Urothelium cell line (cell line): ENCODE data around the gene MUC12.
"Not testable (repeated sequence)": the region's sequence is repeated elsewhere in the genome, so short reads cannot be mapped to it uniquely, and the experiment has no call there.

Experiments used
- DNase-seq: peaks from one replicate; pipeline ENCODE4 v3.0.0; 2011; ENCODE audit warnings: low spot score, mixed read lengths
- FAIRE-seq: peaks from 2 replicates; lab custom pipeline; 2011; peaks lifted over from hg19 to GRCh38; lab: Jason Lieb, UNC

Gene MUC12

DNA sequence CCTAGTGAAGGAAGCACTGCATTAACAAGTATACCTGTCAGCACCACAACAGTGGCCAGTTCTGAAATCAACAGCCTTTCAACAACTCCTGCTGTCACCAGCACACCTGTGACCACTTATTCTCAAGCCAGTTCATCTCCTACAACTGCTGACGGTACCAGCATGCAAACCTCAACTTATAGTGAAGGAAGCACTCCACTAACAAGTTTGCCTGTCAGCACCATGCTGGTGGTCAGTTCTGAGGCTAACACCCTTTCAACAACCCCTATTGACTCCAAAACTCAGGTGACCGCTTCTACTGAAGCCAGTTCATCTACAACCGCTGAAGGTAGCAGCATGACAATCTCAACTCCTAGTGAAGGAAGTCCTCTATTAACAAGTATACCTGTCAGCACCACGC is 66.6 kb downstream of the MUC12 start:
- no peak for DNase-seq
- peak; percentile 68 for FAIRE-seq

DNA sequence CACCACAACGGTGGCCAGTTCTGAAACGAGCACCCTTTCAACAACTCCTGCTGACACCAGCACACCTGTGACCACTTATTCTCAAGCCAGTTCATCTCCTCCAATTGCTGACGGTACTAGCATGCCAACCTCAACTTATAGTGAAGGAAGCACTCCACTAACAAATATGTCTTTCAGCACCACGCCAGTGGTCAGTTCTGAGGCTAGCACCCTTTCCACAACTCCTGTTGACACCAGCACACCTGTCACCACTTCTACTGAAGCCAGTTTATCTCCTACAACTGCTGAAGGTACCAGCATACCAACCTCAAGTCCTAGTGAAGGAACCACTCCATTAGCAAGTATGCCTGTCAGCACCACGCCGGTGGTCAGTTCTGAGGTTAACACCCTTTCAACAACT is 71.9 kb downstream of the MUC12 start:
- FAIRE-seq, DNase-seq: not testable (repeated sequence)

DNA sequence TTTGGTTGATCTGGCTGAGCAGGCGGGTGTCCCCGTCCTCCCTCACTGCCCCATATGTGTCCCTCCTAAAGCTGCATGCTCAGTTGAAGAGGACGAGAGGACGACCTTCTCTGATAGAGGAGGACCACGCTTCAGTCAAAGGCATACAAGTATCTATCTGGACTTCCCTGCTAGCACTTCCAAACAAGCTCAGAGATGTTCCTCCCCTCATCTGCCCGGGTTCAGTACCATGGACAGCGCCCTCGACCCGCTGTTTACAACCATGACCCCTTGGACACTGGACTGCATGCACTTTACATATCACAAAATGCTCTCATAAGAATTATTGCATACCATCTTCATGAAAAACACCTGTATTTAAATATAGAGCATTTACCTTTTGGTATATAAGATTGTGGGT is 89.0 kb downstream of the MUC12 start:
- FAIRE-seq (peak; percentile 71), DNase-seq (peak; percentile 79)

DNA sequence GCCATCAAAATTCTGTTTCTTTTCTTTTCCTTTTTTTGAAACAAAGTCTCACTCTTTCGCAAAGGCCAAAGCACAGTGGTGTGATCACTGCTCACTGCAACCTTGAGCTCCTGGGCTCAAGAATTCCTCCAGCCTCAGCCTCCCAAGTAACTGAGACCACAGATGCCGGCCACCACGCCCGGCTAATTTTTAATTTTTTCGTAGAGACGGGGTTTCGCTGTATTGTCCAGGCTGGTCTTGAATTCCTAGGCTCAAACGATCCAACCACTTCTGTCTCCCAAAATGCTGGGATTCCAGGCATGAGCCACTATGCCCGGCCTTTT is 90.2 kb downstream of the MUC12 start:
- no peak for FAIRE-seq

DNA sequence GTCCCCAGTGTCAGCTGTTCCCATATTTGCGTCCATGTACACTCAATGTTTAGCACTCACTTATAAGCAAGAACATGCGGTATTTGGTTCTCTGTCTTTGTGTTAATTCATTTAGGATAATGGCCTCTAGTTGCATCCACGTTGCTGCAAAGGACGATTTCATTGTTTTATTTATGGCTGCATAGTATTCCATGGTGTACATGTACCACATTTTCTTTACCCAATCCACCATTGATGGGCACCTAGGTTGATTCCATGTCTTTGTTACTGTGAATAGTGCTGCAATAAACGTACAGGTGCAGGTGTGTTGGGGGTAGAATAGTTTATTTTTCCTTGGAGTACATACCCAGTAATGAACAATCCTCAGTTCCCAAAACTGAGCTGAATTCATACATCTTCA is 91.6 kb downstream of the MUC12 start:
- DNase-seq (no peak), FAIRE-seq (no peak)

More for the DNA sequence above, 90.2 kb downstream of the MUC12 start:
- DNase-seq, result no peak

DNA sequence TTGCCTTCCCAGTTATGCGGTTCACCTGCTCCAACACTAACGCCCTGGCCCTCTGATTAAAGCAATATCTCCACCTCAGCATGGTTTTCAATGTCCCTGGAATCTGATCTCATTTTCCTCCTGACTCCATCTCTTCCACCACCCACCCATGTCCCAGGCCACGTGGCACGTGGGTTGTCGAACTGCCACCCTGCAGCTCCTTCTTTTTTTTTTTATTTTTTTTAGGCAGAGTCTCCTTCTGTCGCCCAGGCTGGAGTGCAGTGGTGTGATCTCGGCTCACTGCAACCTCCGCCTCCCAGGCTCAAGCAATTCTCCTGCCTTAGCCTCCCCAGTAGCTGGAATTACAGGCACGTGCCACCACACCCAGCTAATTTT is 94.8 kb downstream of the MUC12 start:
- DNase-seq, FAIRE-seq: not testable (repeated sequence)

DNA sequence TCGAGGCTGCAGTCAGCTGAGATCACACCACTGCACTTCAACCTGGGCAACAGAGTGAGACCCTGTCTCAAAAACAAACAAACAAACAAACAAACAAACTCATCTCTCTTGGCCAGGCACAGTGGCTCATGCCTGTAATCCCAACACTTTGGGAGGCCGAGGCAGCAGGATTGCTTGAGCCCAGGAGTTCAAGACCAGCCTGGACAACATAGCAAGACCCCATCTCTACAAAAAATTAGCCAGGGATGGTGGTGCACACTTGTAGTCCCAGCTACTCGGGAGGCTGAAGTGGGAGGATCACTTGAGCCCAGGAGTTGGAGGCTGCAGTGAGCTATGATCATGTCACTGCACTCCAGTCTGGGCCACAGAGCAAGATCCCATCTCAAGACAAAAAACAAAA is 95.8 kb downstream of the MUC12 start:
- DNase-seq, FAIRE-seq: not testable (repeated sequence)

DNA sequence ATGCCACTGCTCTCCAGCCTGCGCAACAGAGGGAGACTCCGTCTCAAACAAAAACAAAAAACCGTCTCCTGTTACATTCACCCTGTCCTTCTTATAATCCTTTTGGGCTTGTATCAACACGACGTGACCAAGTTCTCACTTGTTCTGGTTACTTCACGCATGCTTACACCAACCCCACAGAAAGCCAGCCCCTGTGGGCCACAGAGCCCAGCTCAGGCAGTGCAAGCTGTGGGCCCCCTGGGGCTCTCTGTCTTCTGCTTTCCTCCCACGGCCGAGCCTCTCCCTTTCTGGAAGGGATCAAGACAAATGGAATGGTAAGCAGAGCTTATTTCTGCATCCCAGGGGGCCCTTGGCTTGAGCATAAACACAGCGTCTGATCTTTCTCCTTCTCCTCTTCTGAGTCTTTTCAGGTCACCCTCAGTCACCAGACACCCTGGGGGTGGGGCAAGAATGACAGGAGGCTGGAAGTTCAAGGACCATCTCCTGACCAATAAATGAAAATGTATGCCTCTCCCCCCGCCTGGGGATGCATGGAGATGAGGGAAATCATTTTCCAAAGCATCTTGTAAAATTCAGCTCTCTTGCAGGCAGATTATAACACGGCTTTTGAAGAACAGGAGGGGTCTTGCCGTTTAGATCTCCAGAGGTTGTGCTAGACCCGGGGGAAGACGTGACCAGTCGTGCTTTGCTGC is 96.9 kb downstream of the MUC12 start:
- DNase-seq (no peak), FAIRE-seq (no peak)

DNA sequence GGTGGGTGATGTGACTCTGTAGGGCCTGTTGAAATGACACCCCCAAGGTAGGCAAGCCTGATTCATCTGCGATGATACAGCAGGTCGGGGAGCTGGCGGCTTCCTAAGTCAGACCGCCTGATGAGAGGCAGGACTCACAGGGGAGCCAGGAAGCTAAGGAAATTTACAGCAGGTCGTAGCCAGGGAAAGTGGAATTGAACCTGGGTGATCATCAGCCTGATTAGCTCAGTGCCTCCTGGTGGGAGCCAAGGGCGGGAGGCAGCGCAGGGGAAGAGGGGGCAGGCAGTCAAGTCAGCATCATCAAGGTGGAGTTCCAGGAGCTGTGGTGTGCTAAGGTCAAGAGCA is 97.4 kb downstream of the MUC12 start:
- FAIRE-seq (no peak), DNase-seq (no peak)

DNA sequence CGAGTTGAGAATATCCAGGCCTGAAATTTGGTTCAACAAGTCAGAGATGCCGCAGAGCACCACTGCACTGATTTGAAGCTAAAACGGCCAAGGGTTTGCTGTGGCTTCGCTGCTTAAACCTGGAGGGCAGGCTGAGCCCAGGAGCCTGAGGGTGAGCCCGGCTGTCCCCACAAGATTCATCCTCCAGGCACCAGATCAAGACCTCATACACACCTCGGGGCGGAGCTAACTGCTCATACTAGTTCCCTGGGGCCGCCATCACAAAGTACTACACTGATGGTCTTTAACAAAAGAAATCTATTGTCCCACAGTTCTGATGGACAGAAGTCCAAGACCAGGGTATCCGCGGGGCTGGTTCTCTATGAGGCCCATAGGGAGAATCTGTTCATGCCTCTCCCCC is 99.0 kb downstream of the MUC12 start:
- DNase-seq (no peak), FAIRE-seq (no peak)
